Gastroesophageal sphincter (tissue), 4 donors: ENCODE results near the gene SEMA3A. TPM values are rescaled to one million over a fixed set of nuclear protein-coding genes. Genes with fewer than 3 reads are reported as not detected.

Experiments
- ATAC-seq: fragments of 150-250 bp; one replicate; pipeline ENCODE4 v1.9.1; 2016; ENCODE audit warnings: mild to moderate bottlenecking, moderate library complexity
- H3K27ac ChIP-seq, 4 donors: fragments of 200-600 bp; sonication (generic) in 3 of 4; 1 replicate in 3 of 4; 2 replicates in 1 of 4; pipeline ENCODE4 v1.5.1; 2016 to 2019
- H3K27me3 ChIP-seq: fragments of 200-600 bp; sonication (generic); one replicate; pipeline ENCODE4 v1.5.1; 2019
- H3K36me3 ChIP-seq, 2 donors: fragments of 200-600 bp; sonication (generic); one replicate each; pipeline ENCODE4 v1.5.1; 2019; ENCODE audit warnings: control low read depth in 1 of 2
- H3K4me1 ChIP-seq, 3 donors: fragments of 200-600 bp; sonication (generic); 1 replicate in 2 of 3; 2 replicates in 1 of 3; pipeline ENCODE4 v1.5.1; 2016 to 2019; ENCODE audit warnings: control low read depth in 2 of 3
- H3K4me3 ChIP-seq, 2 donors: fragments of 200-600 bp; sonication (generic); one replicate each; pipeline ENCODE4 v1.5.1; 2019; ENCODE audit warnings: mild to moderate bottlenecking in 1 of 2, moderate library complexity in 1 of 2
- H3K9me3 ChIP-seq, 3 donors: fragments of 200-600 bp; sonication (generic); one replicate each; pipeline ENCODE4 v1.5.1; 2017 to 2019; ENCODE audit warnings: control low read depth in 2 of 3
- CTCF ChIP-seq, 4 experiments: fragments of 200-600 bp in 2 of 4; fragments of 450-650 bp in 2 of 4; sonication (generic) in 1 of 4; IDR thresholded peaks; one replicate each; pipeline ENCODE4 v1.5.1; 2017 to 2019; ENCODE audit warnings: antibody characterized with exemption in 4 of 4, mild to moderate bottlenecking in 2 of 4, moderate library complexity in 2 of 4
- EP300 ChIP-seq: sonication (generic); formaldehyde crosslinking; IDR thresholded peaks from one replicate; pipeline ENCODE4 v1.6.1; 2017; ENCODE audit warnings: antibody characterized with exemption, mild to moderate bottlenecking
- POLR2A ChIP-seq, 2 donors: fragments of 450-650 bp; IDR thresholded peaks; one replicate each; pipeline ENCODE4 v1.6.1; 2017; ENCODE audit warnings: antibody characterized with exemption in 2 of 2, mild to moderate bottlenecking in 2 of 2, moderate library complexity in 1 of 2
- POLR2AphosphoS5 ChIP-seq: sonication (generic); formaldehyde crosslinking; IDR thresholded peaks from one replicate; pipeline ENCODE4 v1.6.1; 2017; ENCODE audit warnings: antibody characterized with exemption
- WGBS, 2 donors: methylation state at CpG; one replicate each; pipeline ENCODE4 v1.1.5; 2018; ENCODE audit warnings: low coverage in 1 of 2; 5-methylcytosine and 5-hydroxymethylcytosine counted together
- total RNA-seq, 4 donors: library from RNA; depleted of rRNA; stranded (reverse); fragments of >200 nt; gene quantifications; one replicate each; pipeline ENCODE4 v1.1.0, GENCODE V29; 2016

Gene SEMA3A
- total RNA-seq, 4 donors from 2014 or later, result 24.6 to 61.6 (median 33.0) TPM

- no peak for ATAC-seq
- TF ChIP-seq POLR2AphosphoS5 (no peak), CTCF (IDR thresholded peaks at IDR 0.05) (no peak), EP300 (no peak), POLR2A (IDR thresholded peaks at IDR 0.05) (no peak)
- no peaks in the 10 kb centered on the region for H3K36me3 ChIP-seq
- H3K27ac ChIP-seq, result no peak overlapping the region
- H3K27me3 ChIP-seq, result no peaks in the 10 kb centered on the region
- H3K4me1 ChIP-seq, result peaks cover 0 to 14% (median 0%) of the 10 kb centered on the region in 3 donors
- H3K9me3 ChIP-seq, result no peaks in the 10 kb centered on the region
- 80 to 100% methylated on average over 1 of the region's 1 CpG for WGBS, 2 donors
- H3K4me3 ChIP-seq, result no peak overlapping the region
Observed at GRCh38 chr7:84202855-84203254, 8.3 kb upstream of the SEMA3A start.

- WGBS, 2 donors, result 70 to 71% methylated on average over 3 of the region's 3 CpGs
Observed at GRCh38 chr7:84200859-84201258, 6.3 kb upstream of the SEMA3A start.

GRCh38 chr7:84199216-84199615, 4.6 kb upstream of the SEMA3A start:
- TF ChIP-seq POLR2A (IDR thresholded peaks at IDR 0.05) (no peak), POLR2AphosphoS5 (no peak), EP300 (no peak), CTCF (IDR thresholded peaks at IDR 0.05) (no peak)
- Histone ChIP-seq H3K4me1 (peaks cover 0 to 34% (median 0%) of the 10 kb centered on the region in 3 donors), H3K36me3 (no peaks in the 10 kb centered on the region), H3K4me3 (no peak overlapping the region), H3K27me3 (no peaks in the 10 kb centered on the region), H3K27ac (no peak overlapping the region), H3K9me3 (no peaks in the 10 kb centered on the region)
- no peak for ATAC-seq
- 82 to 84% methylated on average over 2 of the region's 2 CpGs for WGBS, 2 donors

More at GRCh38 chr7:84200859-84201258, 6.3 kb upstream of the SEMA3A start:
- ATAC-seq, result no peak
- Histone ChIP-seq H3K27me3 (no peaks in the 10 kb centered on the region), H3K9me3 (no peaks in the 10 kb centered on the region), H3K4me1 (peaks cover 0 to 26% (median 0%) of the 10 kb centered on the region in 3 donors), H3K4me3 (no peak overlapping the region), H3K36me3 (no peaks in the 10 kb centered on the region), H3K27ac (no peak overlapping the region)
- no peak for TF ChIP-seq CTCF (IDR thresholded peaks at IDR 0.05)
- no peak for TF ChIP-seq POLR2A (IDR thresholded peaks at IDR 0.05)

- Histone ChIP-seq H3K4me3 (peak overlapping the region; percentile 55 to 70), H3K9me3 (no peaks in the 10 kb centered on the region), H3K27me3 (no peaks in the 10 kb centered on the region), H3K27ac (peak overlapping the region; percentile 77 to 83 (median 80)), H3K4me1 (peaks cover 0 to 34% (median 0%) of the 10 kb centered on the region in 3 donors), H3K36me3 (no peaks in the 10 kb centered on the region)
- 29% methylated on average over 4 of the region's 4 CpGs; no CpG with 5 or more reads in 1 of the 2 donors for WGBS, 2 donors
- TF ChIP-seq EP300 (no peak), POLR2A (IDR thresholded peaks at IDR 0.05) (no peak), CTCF (IDR thresholded peaks at IDR 0.05) (no peak), POLR2AphosphoS5 (peak; percentile 57)
- ATAC-seq, result peak; percentile 58
Observed at GRCh38 chr7:84196084-84196503, 1.5 kb upstream of the SEMA3A start.

- H3K4me1 ChIP-seq, result peaks cover 0 to 34% (median 0%) of the 10 kb centered on the region in 3 donors
- WGBS, 2 donors, result 6 to 12% methylated on average over 6 of the region's 6 CpGs
- no peaks in the 10 kb centered on the region for H3K9me3 ChIP-seq
- H3K4me3 ChIP-seq, result peak overlapping the region; percentile 55 to 70
- TF ChIP-seq CTCF (IDR thresholded peaks at IDR 0.05), result no peak
- H3K27me3 ChIP-seq, result no peaks in the 10 kb centered on the region
- peak overlapping the region; percentile 77 to 83 (median 80) for H3K27ac ChIP-seq
- ATAC-seq, result peak; percentile 15
- H3K36me3 ChIP-seq, result no peaks in the 10 kb centered on the region
Observed at GRCh38 chr7:84195295-84196060, 889 bp upstream of the SEMA3A start.
